DOHH2 (cell line): ENCODE measurements around the gene MST1.

Source experiments
- H3F3A ChIP-seq: fragments of 200-600 bp; sonication (generic), shearing (Covaris generic); 2 replicates; pipeline ENCODE4 v1.6.0; 2016; ENCODE audit warnings: antibody characterized with exemption, mild to moderate bottlenecking; ENCODE audit not compliant: control insufficient read depth, insufficient read depth
- H3K27ac ChIP-seq: fragments of 200-600 bp; sonication (generic); 2 replicates; pipeline ENCODE4 v1.5.1; 2014; ENCODE audit warnings: low read depth, mild to moderate bottlenecking, low read length, moderate library complexity
- H3K27me3 ChIP-seq: fragments of 200-600 bp; sonication (generic); 2 replicates; pipeline ENCODE4 v1.6.1; 2014; ENCODE audit warnings: mild to moderate bottlenecking, low read length, mixed read lengths; ENCODE audit not compliant: control insufficient read depth
- H3K36me3 ChIP-seq: fragments of 200-600 bp; sonication (generic); 2 replicates; pipeline ENCODE4 v1.6.1; 2014; ENCODE audit warnings: mild to moderate bottlenecking, low read length, moderate library complexity, mixed read lengths; ENCODE audit not compliant: control insufficient read depth
- H3K4me1 ChIP-seq: fragments of 200-600 bp; sonication (generic); 2 replicates; pipeline ENCODE4 v1.6.1; 2014; ENCODE audit warnings: mild to moderate bottlenecking, low read length, mixed read lengths; ENCODE audit not compliant: control insufficient read depth
- H3K4me2 ChIP-seq: fragments of 200-600 bp; sonication (generic); 2 replicates; pipeline ENCODE4 v1.6.0; 2014; ENCODE audit warnings: mild to moderate bottlenecking, low read length, moderate library complexity
- H3K4me3 ChIP-seq: fragments of 200-600 bp; sonication (generic); 2 replicates; pipeline ENCODE4 v1.5.1; 2014; ENCODE audit warnings: mild to moderate bottlenecking, low read length, mixed read lengths
- H3K79me2 ChIP-seq: fragments of 200-600 bp; sonication (generic); 2 replicates; pipeline ENCODE4 v1.6.1; 2014; ENCODE audit warnings: mild to moderate bottlenecking, low read length, mixed read lengths; ENCODE audit not compliant: control insufficient read depth
- H3K9me2 ChIP-seq: fragments of 200-600 bp; sonication (generic); replicated peaks from 2 replicates; pipeline ENCODE4 v1.6.1; 2014; ENCODE audit warnings: mild to moderate bottlenecking, low read length, mixed read lengths; ENCODE audit not compliant: control insufficient read depth
- H3K9me3 ChIP-seq: fragments of 200-600 bp; sonication (generic); 2 replicates; pipeline ENCODE4 v1.6.1; 2014; ENCODE audit warnings: antibody characterized with exemption, low read length, mixed read lengths; ENCODE audit not compliant: control insufficient read depth, insufficient read depth
- H4K20me1 ChIP-seq: fragments of 200-600 bp; sonication (generic); 2 replicates; pipeline ENCODE4 v1.6.0; 2014; ENCODE audit warnings: low read depth, mild to moderate bottlenecking, antibody characterized with exemption, low read length, moderate library complexity; ENCODE audit not compliant: control insufficient read depth, insufficient read depth
- EZH2phosphoT487 ChIP-seq: fragments of 200-600 bp; sonication (generic); IDR thresholded peaks from 2 replicates; pipeline ENCODE4 v1.6.1; 2017; ENCODE audit warnings: borderline replicate concordance, mild to moderate bottlenecking, antibody characterized with exemption, low read length, moderate library complexity, mixed read lengths
- TF ChIP-seq, protein P1 (sequence below): fragments of 200-600 bp; sonication (generic); IDR thresholded peaks from one replicate; pipeline ENCODE4 v1.5.1; 2014; ENCODE audit warnings: antibody characterized with exemption, mild to moderate bottlenecking, low read depth, low read length; ENCODE audit not compliant: poor library complexity, severe bottlenecking

Gene MST1

GRCh38 chr3:49711489-49711888 is 22.2 kb upstream of the MST1 start:
- H3K4me2 ChIP-seq, result no peak overlapping the region
- H3K9me2 ChIP-seq, result no peaks in the 10 kb centered on the region
- H3F3A ChIP-seq, result no peaks in the 10 kb centered on the region
- no peaks in the 10 kb centered on the region for H3K9me3 ChIP-seq
- H3K27ac ChIP-seq, result no peak overlapping the region
- no peaks in the 10 kb centered on the region for H3K36me3 ChIP-seq
- no peaks in the 10 kb centered on the region for H3K4me1 ChIP-seq
- no peak overlapping the region for H3K4me3 ChIP-seq
- no peaks in the 10 kb centered on the region for H4K20me1 ChIP-seq
- H3K79me2 ChIP-seq, result no peaks in the 10 kb centered on the region
- no peak for TF ChIP-seq EZH2phosphoT487
- TF ChIP-seq, protein P1, sequence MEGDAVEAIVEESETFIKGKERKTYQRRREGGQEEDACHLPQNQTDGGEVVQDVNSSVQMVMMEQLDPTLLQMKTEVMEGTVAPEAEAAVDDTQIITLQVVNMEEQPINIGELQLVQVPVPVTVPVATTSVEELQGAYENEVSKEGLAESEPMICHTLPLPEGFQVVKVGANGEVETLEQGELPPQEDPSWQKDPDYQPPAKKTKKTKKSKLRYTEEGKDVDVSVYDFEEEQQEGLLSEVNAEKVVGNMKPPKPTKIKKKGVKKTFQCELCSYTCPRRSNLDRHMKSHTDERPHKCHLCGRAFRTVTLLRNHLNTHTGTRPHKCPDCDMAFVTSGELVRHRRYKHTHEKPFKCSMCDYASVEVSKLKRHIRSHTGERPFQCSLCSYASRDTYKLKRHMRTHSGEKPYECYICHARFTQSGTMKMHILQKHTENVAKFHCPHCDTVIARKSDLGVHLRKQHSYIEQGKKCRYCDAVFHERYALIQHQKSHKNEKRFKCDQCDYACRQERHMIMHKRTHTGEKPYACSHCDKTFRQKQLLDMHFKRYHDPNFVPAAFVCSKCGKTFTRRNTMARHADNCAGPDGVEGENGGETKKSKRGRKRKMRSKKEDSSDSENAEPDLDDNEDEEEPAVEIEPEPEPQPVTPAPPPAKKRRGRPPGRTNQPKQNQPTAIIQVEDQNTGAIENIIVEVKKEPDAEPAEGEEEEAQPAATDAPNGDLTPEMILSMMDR, result no peak
- H3K27me3 ChIP-seq, result no peaks in the 10 kb centered on the region

GRCh38 chr3:49709852-49710251 is 20.6 kb upstream of the MST1 start:
- H3K9me2 ChIP-seq, result no peaks in the 10 kb centered on the region
- H3F3A ChIP-seq, result no peaks in the 10 kb centered on the region
- no peaks in the 10 kb centered on the region for H3K9me3 ChIP-seq
- TF ChIP-seq, protein P1, result no peak
- no peak for TF ChIP-seq EZH2phosphoT487
- no peaks in the 10 kb centered on the region for H3K27me3 ChIP-seq
- H3K4me3 ChIP-seq, result no peak overlapping the region
- H3K4me1 ChIP-seq, result no peaks in the 10 kb centered on the region
- H3K79me2 ChIP-seq, result no peaks in the 10 kb centered on the region
- H3K4me2 ChIP-seq, result no peak overlapping the region
- H3K27ac ChIP-seq, result no peak overlapping the region
- no peaks in the 10 kb centered on the region for H4K20me1 ChIP-seq
- peaks cover 9% of the 10 kb centered on the region; the same call in 1 of the 2 replicates for H3K36me3 ChIP-seq

DNA sequence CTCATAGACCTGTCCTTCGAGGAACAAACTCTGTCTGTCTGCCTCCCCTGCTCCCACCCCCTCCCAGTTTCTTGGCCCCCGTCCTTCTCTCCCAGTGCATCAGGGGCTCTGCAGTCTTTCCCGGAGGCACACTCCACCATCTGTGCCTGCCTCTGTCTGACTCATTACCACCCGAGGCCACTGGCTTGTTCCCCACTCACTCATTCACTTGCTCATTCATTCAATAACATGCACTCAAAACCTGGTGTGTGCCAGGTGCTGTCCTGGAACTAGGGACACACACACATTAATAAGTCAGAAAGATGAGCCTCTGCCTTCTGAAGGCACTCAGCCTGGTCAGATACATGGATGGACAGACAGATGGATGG is 17.8 kb upstream of the MST1 start:
- Histone ChIP-seq H3K9me3 (no peaks in the 10 kb centered on the region), H3K79me2 (no peaks in the 10 kb centered on the region), H3K9me2 (no peaks in the 10 kb centered on the region), H3K4me3 (no peak overlapping the region), H3K4me2 (no peak overlapping the region), H4K20me1 (no peaks in the 10 kb centered on the region), H3K27me3 (no peaks in the 10 kb centered on the region), H3K27ac (no peak overlapping the region), H3F3A (no peaks in the 10 kb centered on the region), H3K4me1 (no peaks in the 10 kb centered on the region), H3K36me3 (peaks cover 17% of the 10 kb centered on the region)
- TF ChIP-seq EZH2phosphoT487, result no peak
- TF ChIP-seq, protein P1, result no peak

GRCh38 chr3:49706456-49707112 is 17.3 kb upstream of the MST1 start:
- H3K9me3 ChIP-seq, result no peaks in the 10 kb centered on the region
- H3K4me1 ChIP-seq, result no peaks in the 10 kb centered on the region
- no peaks in the 10 kb centered on the region for H3K9me2 ChIP-seq
- H3K36me3 ChIP-seq, result peaks cover 20% of the 10 kb centered on the region
- H3F3A ChIP-seq, result no peaks in the 10 kb centered on the region
- no peaks in the 10 kb centered on the region for H3K79me2 ChIP-seq
- H3K4me2 ChIP-seq, result no peak overlapping the region
- H3K27me3 ChIP-seq, result no peaks in the 10 kb centered on the region
- no peaks in the 10 kb centered on the region for H4K20me1 ChIP-seq
- no peak for TF ChIP-seq EZH2phosphoT487
- TF ChIP-seq, protein P1, result no peak
- H3K27ac ChIP-seq, result no peak overlapping the region
- no peak overlapping the region for H3K4me3 ChIP-seq
